Stimulated activated CD4-positive, alpha-beta T cell treated with anti-CD3 and anti-CD28 coated beads, TNF-alpha, amount 100 ng/mL, for 1 hour (primary cell): ENCODE results near the gene PDE4C.
A peak's percentile ranks its signal among the peaks of the same experiment; 100 is the strongest.
"Not testable (repeated sequence)": the region's sequence is repeated elsewhere in the genome, so short reads cannot be mapped to it uniquely, and the experiment has no call there.

ENCODE experiments used
- DNase-seq, 3 donors: peaks; one replicate each; pipeline ENCODE4 v3.0.0-alpha.2; 2020; ENCODE audit warnings: low read depth in 3 of 3, low spot score in 1 of 3

Gene PDE4C

GRCh38 chr19:18223860-18224524 lies 2.2 kb downstream of the PDE4C start:
- no peak for DNase-seq

GRCh38 chr19:18221815-18222725 lies 4.2 kb downstream of the PDE4C start:
- no peak for DNase-seq

- no peak for DNase-seq
Measured at GRCh38 chr19:18220632-18221275, 5.5 kb downstream of the PDE4C start.

GRCh38 chr19:18219911-18220631 lies 6.2 kb downstream of the PDE4C start:
- no peak for DNase-seq

- no peak for DNase-seq
Measured at GRCh38 chr19:18218600-18218999, 7.6 kb downstream of the PDE4C start.

GRCh38 chr19:18218159-18218558 lies 8.1 kb downstream of the PDE4C start:
- DNase-seq, result no peak

GRCh38 chr19:18216789-18217188 lies 9.4 kb downstream of the PDE4C start:
- DNase-seq, result no peak

GRCh38 chr19:18214779-18215433 lies 11.3 kb downstream of the PDE4C start:
- no peak for DNase-seq

GRCh38 chr19:18211683-18212082 lies 14.6 kb downstream of the PDE4C start:
- DNase-seq, result no peak

- DNase-seq, result not testable (repeated sequence)
Measured at GRCh38 chr19:18209912-18210311, 16.3 kb downstream of the PDE4C start.

GRCh38 chr19:18208098-18208951 lies 17.9 kb downstream of the PDE4C start:
- peak in 1 of 3 donors; percentile 46 for DNase-seq

- DNase-seq, result no peak
Measured at GRCh38 chr19:18206018-18206417, 20.2 kb downstream of the PDE4C start.

GRCh38 chr19:18205200-18205892 lies 20.9 kb downstream of the PDE4C start:
- no peak for DNase-seq

GRCh38 chr19:18204394-18205199 lies 21.6 kb downstream of the PDE4C start:
- no peak for DNase-seq

GRCh38 chr19:18203863-18204393 lies 22.3 kb downstream of the PDE4C start, which contains the start of gene RAB3A:
Gene RAB3A, minus strand, starts transcription at chr19:18204042. Its CDS starts 1,302 bp downstream, at chr19:18202740.
- peak; percentile 96 to 98 (median 98) for DNase-seq

- DNase-seq, result no peak
Measured at GRCh38 chr19:18203408-18203862, 22.8 kb downstream of the PDE4C start.

- DNase-seq, result no peak
Measured at GRCh38 chr19:18202778-18203407, 23.3 kb downstream of the PDE4C start.
